ENCODE measurements around the gene KBTBD4.

DNA sequence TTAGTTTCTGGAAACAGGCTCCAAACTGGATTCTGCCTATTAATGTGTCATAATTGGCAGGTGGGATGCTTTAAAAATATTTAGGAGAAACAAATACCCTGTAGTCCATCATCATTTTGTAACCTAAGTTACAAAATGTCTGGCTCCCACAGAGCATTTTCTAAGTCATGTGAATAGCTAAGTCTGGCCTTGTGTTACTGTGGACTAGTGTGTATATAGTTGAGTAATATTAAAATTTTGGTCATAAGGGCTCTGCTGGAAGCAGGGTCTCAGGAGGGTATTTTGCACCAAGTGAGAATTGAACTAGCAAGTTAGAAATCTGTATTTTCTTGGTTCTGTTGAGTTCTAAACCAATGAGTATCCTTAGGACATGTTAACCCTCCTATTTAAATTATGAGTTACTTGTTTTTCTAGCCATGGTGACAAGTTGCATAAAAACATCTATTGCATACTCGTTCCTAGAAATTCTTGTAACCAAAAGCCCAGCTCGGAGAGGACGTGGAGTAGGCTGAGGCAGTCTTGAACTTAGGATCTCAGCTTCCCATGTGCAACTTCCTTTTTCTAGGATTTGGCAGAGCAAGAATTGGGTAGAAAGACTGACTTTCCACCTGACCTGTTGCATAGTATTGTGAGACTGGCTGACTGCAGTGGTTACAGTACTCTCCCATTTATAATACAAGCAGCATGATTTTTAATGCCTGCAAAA is 8.0 kb downstream of the KBTBD4 start:
- TF ChIP-seq, protein P1, sequence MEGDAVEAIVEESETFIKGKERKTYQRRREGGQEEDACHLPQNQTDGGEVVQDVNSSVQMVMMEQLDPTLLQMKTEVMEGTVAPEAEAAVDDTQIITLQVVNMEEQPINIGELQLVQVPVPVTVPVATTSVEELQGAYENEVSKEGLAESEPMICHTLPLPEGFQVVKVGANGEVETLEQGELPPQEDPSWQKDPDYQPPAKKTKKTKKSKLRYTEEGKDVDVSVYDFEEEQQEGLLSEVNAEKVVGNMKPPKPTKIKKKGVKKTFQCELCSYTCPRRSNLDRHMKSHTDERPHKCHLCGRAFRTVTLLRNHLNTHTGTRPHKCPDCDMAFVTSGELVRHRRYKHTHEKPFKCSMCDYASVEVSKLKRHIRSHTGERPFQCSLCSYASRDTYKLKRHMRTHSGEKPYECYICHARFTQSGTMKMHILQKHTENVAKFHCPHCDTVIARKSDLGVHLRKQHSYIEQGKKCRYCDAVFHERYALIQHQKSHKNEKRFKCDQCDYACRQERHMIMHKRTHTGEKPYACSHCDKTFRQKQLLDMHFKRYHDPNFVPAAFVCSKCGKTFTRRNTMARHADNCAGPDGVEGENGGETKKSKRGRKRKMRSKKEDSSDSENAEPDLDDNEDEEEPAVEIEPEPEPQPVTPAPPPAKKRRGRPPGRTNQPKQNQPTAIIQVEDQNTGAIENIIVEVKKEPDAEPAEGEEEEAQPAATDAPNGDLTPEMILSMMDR (IDR thresholded peaks at IDR 0.05): no peak
- TF ChIP-seq EP300 (IDR thresholded peaks at IDR 0.05) (no peak), POLR2A (IDR thresholded peaks at IDR 0.05) (no peak), POLR2AphosphoS5 (IDR thresholded peaks at IDR 0.05) (no peak)

Measured in sigmoid colon (tissue), 4 donors.